ENCODE results near the gene ARHGEF28. TPM values are rescaled to one million over a fixed set of nuclear protein-coding genes. Genes with fewer than 3 reads are reported as not detected.

The ARHGEF28 gene
- total RNA-seq, 6 experiments from 2014 or later, result 3.0 to 14.9 (median 6.4) TPM

DNA sequence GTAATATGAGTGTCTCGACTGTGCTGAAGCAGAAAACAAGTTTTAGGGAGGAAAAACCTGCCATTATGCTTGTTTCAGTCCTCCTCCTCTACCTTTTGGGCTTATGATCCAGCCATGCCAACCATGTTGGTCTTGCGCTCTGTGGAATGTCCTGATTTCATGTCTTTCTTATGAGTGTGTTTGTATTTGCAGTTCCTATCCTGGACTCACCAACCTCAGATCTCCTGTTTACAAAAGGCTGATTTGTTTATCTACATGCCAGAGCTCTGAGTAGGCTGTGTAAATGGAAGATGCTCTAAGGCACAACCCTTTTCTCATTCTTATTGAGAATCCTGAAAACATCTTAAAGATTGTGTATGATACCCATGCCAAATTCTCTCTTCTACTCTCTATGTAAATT, 138.6 kb downstream of the ARHGEF28 start:
- no peak for DNase-seq
- Histone ChIP-seq H3K27ac (peak overlapping the region in 1 of 3 donors; percentile 26), H3K4me1 (peaks cover 0 to 23% (median 3%) of the 10 kb centered on the region in 4 donors), H3K4me3 (no peak overlapping the region), H3K9me3 (no peaks in the 10 kb centered on the region), H3K36me3 (no peaks in the 10 kb centered on the region), H3K27me3 (no peaks in the 10 kb centered on the region)
- intact Hi-C loops (cut with DNase I), result no loop called here
- peak in 3 of 4 donors; percentile 29 to 67 (median 37) for ATAC-seq
- 75% methylated on average over 2 of the region's 2 CpGs for WGBS (ENCODE audit: insufficient coverage, low coverage, low lambda C conversion rate, missing lambda C conversion rate)
- TF ChIP-seq, protein P1, sequence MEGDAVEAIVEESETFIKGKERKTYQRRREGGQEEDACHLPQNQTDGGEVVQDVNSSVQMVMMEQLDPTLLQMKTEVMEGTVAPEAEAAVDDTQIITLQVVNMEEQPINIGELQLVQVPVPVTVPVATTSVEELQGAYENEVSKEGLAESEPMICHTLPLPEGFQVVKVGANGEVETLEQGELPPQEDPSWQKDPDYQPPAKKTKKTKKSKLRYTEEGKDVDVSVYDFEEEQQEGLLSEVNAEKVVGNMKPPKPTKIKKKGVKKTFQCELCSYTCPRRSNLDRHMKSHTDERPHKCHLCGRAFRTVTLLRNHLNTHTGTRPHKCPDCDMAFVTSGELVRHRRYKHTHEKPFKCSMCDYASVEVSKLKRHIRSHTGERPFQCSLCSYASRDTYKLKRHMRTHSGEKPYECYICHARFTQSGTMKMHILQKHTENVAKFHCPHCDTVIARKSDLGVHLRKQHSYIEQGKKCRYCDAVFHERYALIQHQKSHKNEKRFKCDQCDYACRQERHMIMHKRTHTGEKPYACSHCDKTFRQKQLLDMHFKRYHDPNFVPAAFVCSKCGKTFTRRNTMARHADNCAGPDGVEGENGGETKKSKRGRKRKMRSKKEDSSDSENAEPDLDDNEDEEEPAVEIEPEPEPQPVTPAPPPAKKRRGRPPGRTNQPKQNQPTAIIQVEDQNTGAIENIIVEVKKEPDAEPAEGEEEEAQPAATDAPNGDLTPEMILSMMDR (IDR thresholded peaks at IDR 0.05), result no peak
- TF ChIP-seq POLR2A (IDR thresholded peaks at IDR 0.05), result no peak

- ATAC-seq, result no peak
- Histone ChIP-seq H3K36me3 (no peaks in the 10 kb centered on the region), H3K27ac (no peak overlapping the region), H3K4me3 (no peak overlapping the region), H3K27me3 (no peaks in the 10 kb centered on the region), H3K4me1 (peaks cover 0 to 27% (median 3%) of the 10 kb centered on the region in 4 donors), H3K9me3 (no peaks in the 10 kb centered on the region)
- intact Hi-C loops (cut with DNase I), result no loop called here
- DNase-seq, result no peak
- TF ChIP-seq, protein P1 (IDR thresholded peaks at IDR 0.05), result no peak
- TF ChIP-seq POLR2A (IDR thresholded peaks at IDR 0.05), result no peak
Observed at GRCh38 chr5:73764996-73765395, 139.0 kb downstream of the ARHGEF28 start.

DNA sequence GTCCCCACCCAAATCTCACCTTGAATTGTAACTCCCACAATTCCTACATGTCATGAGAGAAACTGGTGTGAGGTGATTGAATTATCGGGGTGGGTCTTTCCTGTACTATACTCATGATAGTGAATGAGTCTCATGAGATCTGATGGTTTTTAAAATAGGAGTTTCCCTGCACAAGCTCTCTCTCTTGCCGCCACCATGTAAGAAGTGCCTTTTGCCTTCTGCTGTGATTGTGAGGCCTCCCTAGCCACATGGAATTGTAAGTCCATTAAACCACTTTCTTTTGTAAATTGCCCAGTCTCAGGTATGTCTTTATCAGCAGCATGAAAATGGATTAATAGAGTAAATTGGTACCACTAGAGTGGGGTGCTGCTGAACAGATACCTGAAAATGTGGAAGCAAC, 140.9 kb downstream of the ARHGEF28 start:
- H3K9me3 ChIP-seq, result no peaks in the 10 kb centered on the region
- H3K4me1 ChIP-seq, result peaks cover 0 to 38% (median 3%) of the 10 kb centered on the region in 4 donors
- no peak overlapping the region for H3K4me3 ChIP-seq
- 88% methylated on average over 2 of the region's 2 CpGs for WGBS (ENCODE audit: insufficient coverage, low coverage, low lambda C conversion rate, missing lambda C conversion rate)
- TF ChIP-seq, protein P1 (IDR thresholded peaks at IDR 0.05), result no peak
- no peak for TF ChIP-seq POLR2A (IDR thresholded peaks at IDR 0.05)
- no peaks in the 10 kb centered on the region for H3K36me3 ChIP-seq
- no peaks in the 10 kb centered on the region for H3K27me3 ChIP-seq
- ATAC-seq, result no peak
- no peak overlapping the region for H3K27ac ChIP-seq
- DNase-seq, result no peak
- intact Hi-C loops (cut with DNase I), result no loop called here

GRCh38 chr5:73770172-73771025, 144.4 kb downstream of the ARHGEF28 start:
- Histone ChIP-seq H3K9me3 (no peaks in the 10 kb centered on the region), H3K27ac (peak overlapping the region in 1 of 3 donors; percentile 24), H3K4me1 (peaks cover 0 to 17% (median 0%) of the 10 kb centered on the region in 4 donors), H3K4me3 (no peak overlapping the region), H3K36me3 (no peaks in the 10 kb centered on the region), H3K27me3 (no peaks in the 10 kb centered on the region)
- DNase-seq (no peak), ATAC-seq (peak in 3 of 4 donors; percentile 34 to 57 (median 44))
- WGBS (ENCODE audit: insufficient coverage, low coverage, low lambda C conversion rate, missing lambda C conversion rate), result 22% methylated on average over 6 of the region's 6 CpGs
- intact Hi-C loops (cut with DNase I), result no loop called here
- no peak for TF ChIP-seq POLR2A (IDR thresholded peaks at IDR 0.05)
- TF ChIP-seq, protein P1 (IDR thresholded peaks at IDR 0.05), result no peak

Measured in right lobe of liver (tissue), 6 donors.